Esophagus squamous epithelium (tissue), 5 donors: ENCODE data around the gene SPTLC1. TPM values are rescaled to one million over a fixed set of nuclear protein-coding genes. Genes with fewer than 3 reads are reported as not detected.

Experiments
- DNase-seq: peaks from one replicate; lab custom pipeline; 2025; lab: John Stamatoyannopoulos, UW
- H3K27ac ChIP-seq, 4 donors: fragments of 200-600 bp; sonication (generic); one replicate each; pipeline ENCODE4 v1.5.1; 2016 to 2019; ENCODE audit warnings: mild to moderate bottlenecking in 1 of 4
- H3K27me3 ChIP-seq, 4 donors: fragments of 200-600 bp; sonication (generic); 1 replicate in 3 of 4; 2 replicates in 1 of 4; pipeline versions ENCODE4 v1.5.1 to v1.6.0; 2017 to 2021; ENCODE audit warnings: antibody characterized with exemption in 1 of 4
- H3K36me3 ChIP-seq, 3 donors: fragments of 200-600 bp; sonication (generic); one replicate each; pipeline ENCODE4 v1.5.1; 2016 to 2019
- H3K4me1 ChIP-seq, 3 donors: fragments of 200-600 bp; sonication (generic); one replicate each; pipeline ENCODE4 v1.5.1; 2017 to 2019
- H3K4me3 ChIP-seq, 4 donors: fragments of 200-600 bp; sonication (generic); 1 replicate in 3 of 4; 2 replicates in 1 of 4; pipeline ENCODE4 v1.5.1; 2016 to 2019; ENCODE audit warnings: mild to moderate bottlenecking in 2 of 4, moderate library complexity in 1 of 4
- H3K9me3 ChIP-seq, 3 donors: fragments of 200-600 bp; sonication (generic); one replicate each; pipeline ENCODE4 v1.5.1; 2016 to 2019
- POLR2A ChIP-seq, 4 donors: fragments of 450-650 bp; IDR thresholded peaks; one replicate each; pipeline ENCODE4 v1.6.1; 2017; ENCODE audit warnings: antibody characterized with exemption in 4 of 4, mild to moderate bottlenecking in 4 of 4, moderate library complexity in 3 of 4
- WGBS, 2 donors: methylation state at CpG; one replicate each; pipeline ENCODE4 v1.1.5; 2018; 5-methylcytosine and 5-hydroxymethylcytosine counted together
- intact Hi-C: fragments of 100-400 bp; cut with DNase I; formaldehyde crosslinking; loops from one replicate; pipeline ENCODE4 v1.15.0; 2022
- total RNA-seq, 4 donors: library from RNA; depleted of rRNA; stranded (reverse); fragments of >200 nt; gene quantifications; one replicate each; pipeline ENCODE4 v1.1.0, GENCODE V29; 2016
- TF ChIP-seq, protein P1 (sequence below), 6 experiments: fragments of 450-650 bp in 4 of 6; fragments of 200-600 bp in 2 of 6; sonication (generic) in 2 of 6; IDR thresholded peaks; one replicate each; pipeline ENCODE4 v1.5.1; 2016 to 2019; ENCODE audit warnings: antibody characterized with exemption in 6 of 6, mild to moderate bottlenecking in 4 of 6, moderate library complexity in 4 of 6
- donor health status: DM: yes; HTN: yes; CAD: no.

The SPTLC1 gene
- total RNA-seq, 4 donors from 2014 or later, result 91.4 to 107 (median 96.5) TPM

DNA sequence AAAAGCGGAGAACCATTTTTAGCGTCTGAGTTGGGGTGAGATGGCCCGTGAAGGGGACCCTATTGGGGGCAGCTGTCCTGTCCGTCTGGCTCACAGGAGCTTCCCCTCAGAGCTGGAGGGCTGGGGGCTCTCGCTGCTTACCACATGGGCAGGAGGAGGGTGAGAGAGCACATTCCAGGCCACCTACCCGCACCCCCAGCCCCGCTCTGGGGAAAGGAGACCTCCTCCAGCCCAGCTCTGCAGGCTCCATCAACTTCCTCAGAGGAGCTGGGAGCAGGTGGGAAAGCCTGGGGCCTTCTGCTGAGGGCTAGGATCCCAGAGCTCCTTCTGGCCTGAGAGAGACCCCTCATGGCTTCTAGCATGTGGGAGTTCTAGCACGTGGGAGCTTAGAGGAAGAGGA is 27.1 kb upstream of the SPTLC1 start:
- 60 to 96% methylated on average over 1 to 4 of the region's 8 CpGs for WGBS, 2 donors
- H3K4me1 ChIP-seq, result peaks cover 19 to 38% (median 19%) of the 10 kb centered on the region in 3 donors
- no peaks in the 10 kb centered on the region for H3K36me3 ChIP-seq
- intact Hi-C loops, result loop anchor here (5.0 kb wide), 1 partner anchor 100 kb away; no protein-coding TSS in a partner anchor
- no peak overlapping the region for H3K27ac ChIP-seq
- DNase-seq, result no peak
- H3K4me3 ChIP-seq, result no peak overlapping the region
- H3K27me3 ChIP-seq, result peaks cover 0 to 21% (median 0%) of the 10 kb centered on the region in 4 donors
- no peaks in the 10 kb centered on the region for H3K9me3 ChIP-seq
- no peak for TF ChIP-seq POLR2A (IDR thresholded peaks at IDR 0.05)
- TF ChIP-seq, protein P1, sequence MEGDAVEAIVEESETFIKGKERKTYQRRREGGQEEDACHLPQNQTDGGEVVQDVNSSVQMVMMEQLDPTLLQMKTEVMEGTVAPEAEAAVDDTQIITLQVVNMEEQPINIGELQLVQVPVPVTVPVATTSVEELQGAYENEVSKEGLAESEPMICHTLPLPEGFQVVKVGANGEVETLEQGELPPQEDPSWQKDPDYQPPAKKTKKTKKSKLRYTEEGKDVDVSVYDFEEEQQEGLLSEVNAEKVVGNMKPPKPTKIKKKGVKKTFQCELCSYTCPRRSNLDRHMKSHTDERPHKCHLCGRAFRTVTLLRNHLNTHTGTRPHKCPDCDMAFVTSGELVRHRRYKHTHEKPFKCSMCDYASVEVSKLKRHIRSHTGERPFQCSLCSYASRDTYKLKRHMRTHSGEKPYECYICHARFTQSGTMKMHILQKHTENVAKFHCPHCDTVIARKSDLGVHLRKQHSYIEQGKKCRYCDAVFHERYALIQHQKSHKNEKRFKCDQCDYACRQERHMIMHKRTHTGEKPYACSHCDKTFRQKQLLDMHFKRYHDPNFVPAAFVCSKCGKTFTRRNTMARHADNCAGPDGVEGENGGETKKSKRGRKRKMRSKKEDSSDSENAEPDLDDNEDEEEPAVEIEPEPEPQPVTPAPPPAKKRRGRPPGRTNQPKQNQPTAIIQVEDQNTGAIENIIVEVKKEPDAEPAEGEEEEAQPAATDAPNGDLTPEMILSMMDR (IDR thresholded peaks at IDR 0.05), result no peak

- Histone ChIP-seq H3K9me3 (no peaks in the 10 kb centered on the region), H3K27ac (peak overlapping the region in 2 of 4 donors; percentile 25 to 59), H3K36me3 (no peaks in the 10 kb centered on the region), H3K27me3 (peaks cover 0 to 23% (median 0%) of the 10 kb centered on the region in 4 donors), H3K4me1 (peaks cover 10 to 29% (median 12%) of the 10 kb centered on the region in 3 donors), H3K4me3 (peak overlapping the region; percentile 22 to 67 (median 46))
- 20 to 59% methylated on average over 4 to 10 of the region's 62 CpGs for WGBS, 2 donors
- intact Hi-C loops, result loop anchor here (5.0 kb wide), 1 partner anchor 101 kb away; no protein-coding TSS in a partner anchor
- no peak for DNase-seq
- TF ChIP-seq, protein P1 (IDR thresholded peaks at IDR 0.05), result peak in 3 of 6 experiments; percentile 5 to 53 (median 29)
- no peak for TF ChIP-seq POLR2A (IDR thresholded peaks at IDR 0.05)
Observed at GRCh38 chr9:92141144-92142129, 26.2 kb upstream of the SPTLC1 start.

GRCh38 chr9:92140754-92141143 is 25.5 kb upstream of the SPTLC1 start:
- H3K9me3 ChIP-seq, result no peaks in the 10 kb centered on the region
- H3K27me3 ChIP-seq, result peaks cover 0 to 24% (median 0%) of the 10 kb centered on the region in 4 donors
- peak overlapping the region in 1 of 4 donors; percentile 59 for H3K27ac ChIP-seq
- H3K36me3 ChIP-seq, result no peaks in the 10 kb centered on the region
- WGBS, 2 donors, result 3 to 5% methylated on average over 4 of the region's 6 CpGs
- H3K4me1 ChIP-seq, result peaks cover 7 to 25% (median 9%) of the 10 kb centered on the region in 3 donors
- TF ChIP-seq POLR2A (IDR thresholded peaks at IDR 0.05), result no peak
- TF ChIP-seq, protein P1 (IDR thresholded peaks at IDR 0.05), result no peak
- intact Hi-C loops, result loop anchor here (5.0 kb wide), 1 partner anchor 102 kb away; no protein-coding TSS in a partner anchor
- peak overlapping the region; percentile 22 to 67 (median 46) for H3K4me3 ChIP-seq
- DNase-seq, result no peak

DNA sequence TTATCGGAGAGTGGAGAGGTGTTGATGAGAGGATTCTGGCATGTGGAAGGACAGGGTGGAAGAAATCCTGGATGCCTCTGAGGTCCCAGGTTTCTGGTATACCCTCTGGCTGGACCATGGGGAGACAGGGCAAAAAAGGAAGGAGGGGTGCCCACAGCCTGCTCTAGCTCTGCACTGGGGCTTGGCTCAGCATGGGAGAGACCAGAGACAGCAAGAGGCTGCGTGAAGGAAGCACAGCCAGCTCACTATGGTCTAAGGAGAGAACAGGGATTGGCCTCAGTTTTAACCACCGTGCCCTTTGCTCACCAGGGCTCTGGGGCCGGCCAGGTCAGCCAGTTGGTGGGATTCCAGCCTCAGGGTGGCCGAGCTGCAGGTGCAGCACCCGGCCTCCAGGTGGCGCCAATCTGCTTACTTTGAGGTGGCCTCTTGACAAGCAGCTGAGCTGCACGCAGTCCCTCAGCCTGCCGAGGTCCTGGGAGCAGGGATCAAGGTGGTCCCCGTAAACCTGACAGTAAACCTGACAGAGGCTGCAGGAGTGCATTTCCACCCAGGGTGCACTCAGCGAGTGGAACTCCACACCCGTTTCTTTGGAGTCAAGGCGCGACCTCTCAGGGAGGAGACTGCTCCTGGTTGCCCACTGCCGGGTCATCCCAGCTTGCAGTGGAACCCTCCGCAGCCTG is 25.0 kb upstream of the SPTLC1 start:
- peaks cover 7 to 25% (median 9%) of the 10 kb centered on the region in 3 donors for H3K4me1 ChIP-seq
- H3K9me3 ChIP-seq, result no peaks in the 10 kb centered on the region
- intact Hi-C loops, result loop anchor here (5.0 kb wide), 1 partner anchor 102 kb away; no protein-coding TSS in a partner anchor
- peak overlapping the region in 1 of 4 donors; percentile 59 for H3K27ac ChIP-seq
- DNase-seq, result peak; percentile 24
- WGBS, 2 donors, result 18 to 21% methylated on average over 8 to 12 of the region's 16 CpGs
- peaks cover 0 to 28% (median 0%) of the 10 kb centered on the region in 4 donors for H3K27me3 ChIP-seq
- TF ChIP-seq, protein P1 (IDR thresholded peaks at IDR 0.05), result peak; percentile 86 to 93 (median 90)
- no peak for TF ChIP-seq POLR2A (IDR thresholded peaks at IDR 0.05)
- no peaks in the 10 kb centered on the region for H3K36me3 ChIP-seq
- peak overlapping the region in 3 of 4 donors; percentile 43 to 67 (median 49) for H3K4me3 ChIP-seq
